ENCODE data around the gene PPM1D.

DNA sequence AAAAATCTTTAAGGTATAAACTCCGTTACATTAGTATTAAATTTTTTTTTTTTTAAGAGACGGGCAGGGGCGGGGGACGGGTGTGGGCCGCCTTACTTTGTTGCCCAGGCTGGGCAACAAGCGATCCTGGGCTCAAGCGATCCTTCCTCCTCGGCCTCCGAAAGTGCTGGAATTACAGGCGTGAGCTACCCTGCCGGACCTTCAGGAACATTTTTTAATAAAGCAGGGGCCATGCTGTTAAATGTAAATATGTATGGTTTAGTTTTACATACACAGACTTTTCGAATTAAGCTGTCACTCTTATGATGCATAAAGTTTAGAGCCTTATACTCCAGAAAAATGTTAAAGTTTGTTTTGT, 2.4 kb downstream of the PPM1D start:
- TF ChIP-seq, protein P1, sequence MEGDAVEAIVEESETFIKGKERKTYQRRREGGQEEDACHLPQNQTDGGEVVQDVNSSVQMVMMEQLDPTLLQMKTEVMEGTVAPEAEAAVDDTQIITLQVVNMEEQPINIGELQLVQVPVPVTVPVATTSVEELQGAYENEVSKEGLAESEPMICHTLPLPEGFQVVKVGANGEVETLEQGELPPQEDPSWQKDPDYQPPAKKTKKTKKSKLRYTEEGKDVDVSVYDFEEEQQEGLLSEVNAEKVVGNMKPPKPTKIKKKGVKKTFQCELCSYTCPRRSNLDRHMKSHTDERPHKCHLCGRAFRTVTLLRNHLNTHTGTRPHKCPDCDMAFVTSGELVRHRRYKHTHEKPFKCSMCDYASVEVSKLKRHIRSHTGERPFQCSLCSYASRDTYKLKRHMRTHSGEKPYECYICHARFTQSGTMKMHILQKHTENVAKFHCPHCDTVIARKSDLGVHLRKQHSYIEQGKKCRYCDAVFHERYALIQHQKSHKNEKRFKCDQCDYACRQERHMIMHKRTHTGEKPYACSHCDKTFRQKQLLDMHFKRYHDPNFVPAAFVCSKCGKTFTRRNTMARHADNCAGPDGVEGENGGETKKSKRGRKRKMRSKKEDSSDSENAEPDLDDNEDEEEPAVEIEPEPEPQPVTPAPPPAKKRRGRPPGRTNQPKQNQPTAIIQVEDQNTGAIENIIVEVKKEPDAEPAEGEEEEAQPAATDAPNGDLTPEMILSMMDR (IDR thresholded peaks at IDR 0.05; ENCODE audit: insufficient read depth, low read length), result no peak
- TF ChIP-seq POLR2AphosphoS5 (IDR thresholded peaks at IDR 0.05; ENCODE audit: low read depth) (no peak), SPI1 (IDR thresholded peaks at IDR 0.05; ENCODE audit: borderline replicate concordance, low read depth) (no peak)
- TF ChIP-seq, protein P2, sequence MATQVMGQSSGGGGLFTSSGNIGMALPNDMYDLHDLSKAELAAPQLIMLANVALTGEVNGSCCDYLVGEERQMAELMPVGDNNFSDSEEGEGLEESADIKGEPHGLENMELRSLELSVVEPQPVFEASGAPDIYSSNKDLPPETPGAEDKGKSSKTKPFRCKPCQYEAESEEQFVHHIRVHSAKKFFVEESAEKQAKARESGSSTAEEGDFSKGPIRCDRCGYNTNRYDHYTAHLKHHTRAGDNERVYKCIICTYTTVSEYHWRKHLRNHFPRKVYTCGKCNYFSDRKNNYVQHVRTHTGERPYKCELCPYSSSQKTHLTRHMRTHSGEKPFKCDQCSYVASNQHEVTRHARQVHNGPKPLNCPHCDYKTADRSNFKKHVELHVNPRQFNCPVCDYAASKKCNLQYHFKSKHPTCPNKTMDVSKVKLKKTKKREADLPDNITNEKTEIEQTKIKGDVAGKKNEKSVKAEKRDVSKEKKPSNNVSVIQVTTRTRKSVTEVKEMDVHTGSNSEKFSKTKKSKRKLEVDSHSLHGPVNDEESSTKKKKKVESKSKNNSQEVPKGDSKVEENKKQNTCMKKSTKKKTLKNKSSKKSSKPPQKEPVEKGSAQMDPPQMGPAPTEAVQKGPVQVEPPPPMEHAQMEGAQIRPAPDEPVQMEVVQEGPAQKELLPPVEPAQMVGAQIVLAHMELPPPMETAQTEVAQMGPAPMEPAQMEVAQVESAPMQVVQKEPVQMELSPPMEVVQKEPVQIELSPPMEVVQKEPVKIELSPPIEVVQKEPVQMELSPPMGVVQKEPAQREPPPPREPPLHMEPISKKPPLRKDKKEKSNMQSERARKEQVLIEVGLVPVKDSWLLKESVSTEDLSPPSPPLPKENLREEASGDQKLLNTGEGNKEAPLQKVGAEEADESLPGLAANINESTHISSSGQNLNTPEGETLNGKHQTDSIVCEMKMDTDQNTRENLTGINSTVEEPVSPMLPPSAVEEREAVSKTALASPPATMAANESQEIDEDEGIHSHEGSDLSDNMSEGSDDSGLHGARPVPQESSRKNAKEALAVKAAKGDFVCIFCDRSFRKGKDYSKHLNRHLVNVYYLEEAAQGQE (IDR thresholded peaks at IDR 0.05; ENCODE audit: insufficient replicate concordance, low read depth), result no peak
